Measurements from ENCODE around the gene UGT1A6. TPM values are rescaled to one million over a fixed set of nuclear protein-coding genes. Genes with fewer than 3 reads are reported as not detected.
A peak's percentile ranks its signal among the peaks of the same experiment; 100 is the strongest.

The UGT1A6 gene
- total and polyA plus RNA-seq, 2 of the 13 experiments (the other 11 are each of a cell fraction or from before 2014, with no cell fraction given) = 0.25 TPM; not detected in 1

- no peak for TF ChIP-seq ZNF710 (CRISPR knock-in tag; IDR thresholded peaks at IDR 0.05; ENCODE audit: borderline replicate concordance)
- TF ChIP-seq, protein P1, sequence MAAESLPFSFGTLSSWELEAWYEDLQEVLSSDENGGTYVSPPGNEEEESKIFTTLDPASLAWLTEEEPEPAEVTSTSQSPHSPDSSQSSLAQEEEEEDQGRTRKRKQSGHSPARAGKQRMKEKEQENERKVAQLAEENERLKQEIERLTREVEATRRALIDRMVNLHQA (CRISPR knock-in tag; IDR thresholded peaks at IDR 0.05) = no peak
- no peak for TF ChIP-seq PAX8 (CRISPR knock-in tag; IDR thresholded peaks at IDR 0.05; ENCODE audit: borderline replicate concordance)
- no peak for TF ChIP-seq ZNF644 (CRISPR knock-in tag; IDR thresholded peaks at IDR 0.05; ENCODE audit: low read depth)
- TF ChIP-seq POGK (CRISPR knock-in tag; conservative IDR thresholded peaks at IDR 0.05) = no peak
Measured at GRCh38 chr2:233692648-233693047, at the start of gene UGT1A6 (continued).

- BruUV-seq (replicated peaks) = no TSS peak
- Histone ChIP-seq H3K27me3 (ENCODE audit: control insufficient read depth in 1 of 2, insufficient read depth in 2 of 2, low read length in 2 of 2) (no peaks in the 10 kb centered on the region), H3K9me3 (ENCODE audit: low read length) (peaks cover 27% of the 10 kb centered on the region), H3K4me1 (ENCODE audit: insufficient read depth, low read length) (no peaks in the 10 kb centered on the region), H2AFZ (ENCODE audit: low read length) (no peak overlapping the region), H3K4me2 (ENCODE audit: low read depth, low read length) (no peak overlapping the region), H3K9ac (ENCODE audit: insufficient read depth, low read depth, low read length) (no peak overlapping the region), H3K79me2 (ENCODE audit: insufficient read depth, low read length) (no peaks in the 10 kb centered on the region), H3K36me3 (replicated peaks in 1 of 2; ENCODE audit: control insufficient read depth in 1 of 2, insufficient read depth in 2 of 2, low read length in 2 of 2) (no peaks in the 10 kb centered on the region), H3K4me3 (replicated peaks in 1 of 3; ENCODE audit: insufficient read depth in 1 of 3, low read depth in 2 of 3, low read length in 3 of 3) (no peak overlapping the region), H4K20me1 (ENCODE audit: insufficient read depth, low read length) (no peaks in the 10 kb centered on the region), H3K27ac (ENCODE audit: extremely low read length, insufficient read depth, low read length) (no peak overlapping the region)
- FAIRE-seq = no peak
- ChIA-PET POLR2A (no interaction called here), CTCF (ENCODE audit: low intra/inter-chr PET ratio, low total read pairs) (no interaction called here)
- in situ Hi-C loops (cut with HindIII; ENCODE audit: extremely low pct_ligation_motif_present, low pct_unique_long_range_greater_than_20kb) (no loop called here), intact Hi-C loops (cut with micrococcal nuclease; ENCODE audit: unreplicated experiment) (no loop called here)
- WGBS (ENCODE audit: low lambda C conversion rate) = 43% methylated on average over 1 of the region's 1 CpG
- peak; percentile 36 for DNase-seq (ENCODE audit: low spot score)
- ATAC-seq = peak; percentile 96
- TF ChIP-seq ZNF543 (CRISPR knock-in tag; IDR thresholded peaks at IDR 0.05) = no peak
- TF ChIP-seq ESRRA (CRISPR knock-in tag; IDR thresholded peaks at IDR 0.05; ENCODE audit: low read depth) = no peak
- 0 out of 2 replicates have a peak, but pooled peaks have one; percentile 38 for TF ChIP-seq ZNF367 (CRISPR knock-in tag; IDR thresholded peaks at IDR 0.05; ENCODE audit: borderline replicate concordance)
- no peak for TF ChIP-seq ZNF333 (CRISPR knock-in tag; IDR thresholded peaks at IDR 0.05; ENCODE audit: borderline replicate concordance)
- no peak for TF ChIP-seq ONECUT2 (CRISPR knock-in tag; IDR thresholded peaks at IDR 0.05)
- TF ChIP-seq SRSF9 (IDR thresholded peaks at IDR 0.05; ENCODE audit: borderline replicate concordance, insufficient read depth, low read depth, low read length, poor library complexity, severe bottlenecking) = no peak
- no peak for TF ChIP-seq PRMT3 (CRISPR knock-in tag; IDR thresholded peaks at IDR 0.05; ENCODE audit: borderline replicate concordance, low read depth)
- TF ChIP-seq, protein P2, sequence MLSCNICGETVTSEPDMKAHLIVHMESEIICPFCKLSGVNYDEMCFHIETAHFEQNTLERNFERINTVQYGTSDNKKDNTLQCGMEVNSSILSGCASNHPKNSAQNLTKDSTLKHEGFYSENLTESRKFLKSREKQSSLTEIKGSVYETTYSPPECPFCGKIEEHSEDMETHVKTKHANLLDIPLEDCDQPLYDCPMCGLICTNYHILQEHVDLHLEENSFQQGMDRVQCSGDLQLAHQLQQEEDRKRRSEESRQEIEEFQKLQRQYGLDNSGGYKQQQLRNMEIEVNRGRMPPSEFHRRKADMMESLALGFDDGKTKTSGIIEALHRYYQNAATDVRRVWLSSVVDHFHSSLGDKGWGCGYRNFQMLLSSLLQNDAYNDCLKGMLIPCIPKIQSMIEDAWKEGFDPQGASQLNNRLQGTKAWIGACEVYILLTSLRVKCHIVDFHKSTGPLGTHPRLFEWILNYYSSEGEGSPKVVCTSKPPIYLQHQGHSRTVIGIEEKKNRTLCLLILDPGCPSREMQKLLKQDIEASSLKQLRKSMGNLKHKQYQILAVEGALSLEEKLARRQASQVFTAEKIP (CRISPR knock-in tag; IDR thresholded peaks at IDR 0.05; ENCODE audit: borderline replicate concordance) = no peak
- no peak for TF ChIP-seq ZNF557 (CRISPR knock-in tag; IDR thresholded peaks at IDR 0.05)
- no peak for TF ChIP-seq SIN3A (IDR thresholded peaks at IDR 0.05; ENCODE audit: borderline replicate concordance, low read depth, low read length)
- no peak for TF ChIP-seq ZNF335 (CRISPR knock-in tag; IDR thresholded peaks at IDR 0.05)
- TF ChIP-seq SIN3B (IDR thresholded peaks at IDR 0.05; ENCODE audit: low read length) = no peak
- no peak for TF ChIP-seq ZNF850 (CRISPR knock-in tag; conservative IDR thresholded peaks at IDR 0.05)
- TF ChIP-seq STAG1 (CRISPR knock-in tag; IDR thresholded peaks at IDR 0.05) = peak; percentile 58
Measured at GRCh38 chr2:233643128-233643527, 49.6 kb upstream of the UGT1A6 start.

Measured in HepG2 (cell line).